ENCODE results near the gene DARS2.

DARS2 gene

DNA sequence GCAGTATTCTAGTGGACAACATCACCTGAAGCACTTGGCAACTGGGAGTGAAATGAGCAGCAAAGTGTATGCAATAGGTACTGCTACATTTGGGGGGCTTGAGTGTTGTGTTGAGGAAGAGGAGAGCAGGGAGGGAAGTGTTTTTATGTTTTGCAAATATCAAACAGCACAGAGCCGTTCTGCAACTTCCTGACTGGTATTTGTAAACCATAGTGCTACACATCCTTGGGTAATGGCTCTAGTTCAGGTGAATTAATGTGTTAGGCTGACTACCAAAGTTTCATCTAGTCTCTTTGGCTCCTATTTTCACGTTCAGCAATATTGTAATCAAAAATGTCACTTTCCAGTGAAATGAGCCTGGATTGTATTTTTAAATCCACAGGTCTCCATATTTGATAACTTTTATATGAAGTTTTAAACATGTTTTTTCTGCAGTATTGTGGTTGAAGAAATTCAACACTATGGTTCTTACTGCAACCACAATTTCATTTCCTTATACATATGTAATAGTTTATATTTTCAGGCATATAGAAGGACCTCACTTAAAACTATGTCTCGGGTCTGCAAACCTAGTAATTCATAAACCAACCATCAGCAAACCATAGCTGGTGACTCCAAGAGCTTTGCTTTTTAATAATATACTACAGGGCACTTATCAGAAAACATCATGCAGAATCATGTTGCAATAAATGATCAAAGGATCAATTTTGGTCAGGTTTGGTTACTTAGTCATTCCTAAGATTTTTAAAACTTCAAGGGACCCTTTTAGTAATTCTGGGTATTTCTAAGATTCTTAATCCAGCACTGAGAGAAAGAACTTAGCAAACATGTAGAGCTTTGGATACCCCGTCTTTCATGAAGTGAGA lies 62.5 kb downstream of the DARS2 start:
- DNase-seq = no peak

DNA sequence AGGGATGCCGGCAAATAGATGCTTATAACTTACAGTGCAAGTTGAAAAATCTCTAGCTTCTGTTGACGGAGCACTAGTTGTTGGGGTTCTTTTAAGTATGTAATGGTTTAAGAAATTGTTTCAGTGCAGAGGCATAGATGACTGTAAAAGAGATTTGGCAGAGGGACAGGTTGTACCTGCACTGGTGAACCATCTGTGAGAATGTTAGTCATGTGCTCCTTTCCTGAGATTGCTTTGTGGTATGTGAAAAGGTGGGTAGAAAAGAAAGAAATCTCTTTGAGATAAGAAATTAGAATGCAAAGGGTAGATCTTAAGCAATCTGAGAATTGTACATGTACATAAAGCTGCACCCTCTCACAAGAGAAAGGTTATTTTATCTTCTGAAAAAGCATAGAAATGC lies 63.2 kb downstream of the DARS2 start:
- DNase-seq = no peak

DNA sequence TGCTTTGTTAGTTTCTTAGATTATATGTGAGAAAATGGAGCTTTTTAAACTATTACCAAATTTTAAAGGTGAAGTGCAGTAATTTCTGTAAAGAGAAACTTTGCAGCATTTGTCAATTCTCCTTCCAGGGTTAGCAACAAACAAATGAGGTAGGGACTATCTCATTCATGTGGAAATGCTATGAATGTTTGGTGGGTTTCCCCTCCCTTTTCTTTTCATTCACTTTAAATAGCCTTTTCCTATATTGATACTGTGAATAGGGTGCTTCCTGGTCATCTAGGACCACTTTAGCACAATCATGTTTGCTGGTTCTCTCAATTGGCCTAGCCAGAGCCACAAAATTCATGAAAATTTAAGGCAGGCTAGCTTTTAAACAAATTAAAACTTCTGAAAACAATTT lies 64.3 kb downstream of the DARS2 start:
- DNase-seq = no peak

DNA sequence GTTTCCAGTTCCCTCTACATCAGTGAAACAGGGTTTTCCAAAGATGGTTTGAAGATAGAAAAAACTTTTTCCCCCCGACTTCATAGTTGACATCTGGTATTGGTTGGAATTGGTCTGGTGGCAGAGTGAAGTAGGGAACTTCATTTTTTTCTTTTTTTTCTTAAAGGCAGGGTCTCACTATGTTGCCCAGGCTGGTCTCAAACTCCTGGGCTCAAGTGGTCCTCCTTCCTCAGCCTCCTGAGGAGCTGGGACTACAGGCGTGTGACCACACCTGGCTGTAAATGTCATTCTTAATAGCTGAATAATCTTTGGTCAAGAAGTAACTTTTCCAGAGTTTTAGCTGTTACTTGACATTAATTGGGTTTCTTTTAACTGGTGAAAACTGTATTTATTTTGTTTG lies 65.4 kb downstream of the DARS2 start:
- DNase-seq = no peak

DNA sequence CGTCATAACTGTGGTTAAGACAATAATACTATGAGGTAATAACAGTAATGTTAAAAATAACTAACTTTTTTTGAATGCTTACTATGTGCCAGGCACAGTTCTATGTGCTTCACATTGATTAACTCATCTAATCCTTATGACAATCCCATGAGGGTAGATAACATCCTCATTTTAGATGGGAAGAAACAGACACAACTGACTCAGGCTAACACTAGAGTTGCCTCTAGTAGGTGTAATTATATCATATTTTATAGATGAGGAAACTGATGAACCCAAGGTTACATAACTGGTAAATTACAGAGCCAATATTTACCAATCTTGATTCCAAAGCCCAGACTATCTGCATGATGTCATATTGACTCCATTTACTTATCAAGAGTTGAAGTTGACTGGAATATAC lies 69.1 kb downstream of the DARS2 start:
- DNase-seq = no peak

DNA sequence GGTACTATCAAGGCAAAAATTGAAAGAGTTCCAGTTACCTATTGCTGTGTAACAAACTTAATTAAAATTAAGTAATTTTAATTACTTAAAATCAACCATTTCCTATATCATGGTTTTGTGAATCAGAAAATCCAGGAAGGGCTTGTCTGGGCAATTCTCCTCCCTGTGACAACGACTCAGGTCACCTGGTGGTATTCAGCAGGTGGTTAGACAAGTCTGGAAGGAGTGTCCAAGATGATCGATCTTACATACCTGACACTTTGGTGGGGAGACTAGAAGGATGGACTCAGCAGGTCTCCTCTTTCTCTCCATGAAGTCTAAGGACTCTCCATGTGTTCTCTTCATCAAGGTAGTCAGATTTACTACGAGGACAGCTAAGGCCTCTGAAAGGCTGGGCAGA lies 69.7 kb downstream of the DARS2 start:
- no peak for DNase-seq

DNA sequence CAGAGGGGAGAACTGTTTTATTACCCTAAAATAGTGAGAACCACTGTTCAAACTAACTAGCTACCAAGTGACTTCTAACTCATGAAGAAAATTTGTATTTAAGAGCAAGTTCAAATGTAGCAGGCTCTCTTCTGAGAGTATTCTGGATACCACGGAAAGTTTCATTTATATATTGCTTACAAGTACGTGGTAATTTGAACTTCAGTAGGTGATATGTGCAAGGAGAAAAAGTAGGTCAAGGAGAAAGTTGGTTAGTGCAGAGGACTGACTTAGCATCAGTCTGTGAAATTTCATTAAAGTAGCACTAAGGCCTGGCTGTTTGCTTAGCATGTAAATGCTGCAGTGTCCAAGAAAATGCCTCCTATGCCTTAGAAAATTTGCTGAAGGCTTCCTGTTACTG lies 76.0 kb downstream of the DARS2 start:
- no peak for DNase-seq

DNA sequence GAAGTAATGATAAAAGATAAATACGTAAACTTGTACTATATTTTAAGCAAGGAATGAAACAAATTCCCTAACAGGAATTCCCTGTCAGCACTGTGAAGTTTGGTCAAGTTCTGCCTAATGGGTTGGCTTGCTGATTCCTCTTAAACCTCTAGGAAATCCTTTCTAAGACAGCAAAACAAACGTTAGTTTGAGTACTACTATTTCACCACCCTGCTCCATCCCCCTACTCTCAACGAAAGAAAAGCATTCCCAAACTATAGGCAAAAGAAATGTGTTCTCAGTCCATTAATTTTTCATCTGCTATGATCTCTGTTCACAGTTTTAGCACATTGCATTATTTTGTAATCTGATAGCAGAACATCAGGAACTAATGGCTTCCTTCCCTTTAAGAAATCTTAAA lies 76.5 kb downstream of the DARS2 start:
- DNase-seq = no peak

DNA sequence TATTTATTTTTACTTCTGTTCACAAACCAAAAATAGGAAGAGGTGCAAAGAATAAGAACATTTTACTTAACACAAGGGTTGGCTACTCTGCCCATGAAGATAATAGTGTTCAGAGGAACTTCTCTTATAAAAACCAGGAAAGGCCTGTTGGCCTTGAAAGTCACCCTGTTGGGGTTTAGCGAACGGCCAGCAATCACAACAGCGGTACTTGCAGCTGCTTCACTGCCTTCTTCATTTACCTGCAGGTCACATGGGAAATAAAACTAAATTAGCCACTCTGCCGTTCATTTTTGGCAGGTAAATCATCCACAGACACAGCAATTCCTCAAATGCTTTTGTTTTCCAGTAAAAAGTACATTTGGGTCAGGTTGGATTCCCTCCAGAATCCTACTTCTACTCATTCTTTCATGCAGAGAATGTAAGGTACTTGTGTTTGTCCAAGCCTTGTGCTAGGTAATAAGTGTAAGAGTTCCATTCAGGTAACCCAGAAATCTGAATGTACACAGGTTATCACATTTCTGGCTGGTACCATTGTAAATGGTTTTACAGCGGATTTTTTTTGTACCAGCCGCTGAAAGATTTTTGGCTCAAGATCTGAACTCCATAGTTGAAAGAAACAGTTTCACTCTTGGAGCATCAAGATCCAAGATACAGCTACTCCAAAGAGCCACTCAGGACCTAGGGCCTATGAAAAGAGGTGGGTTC lies 79.5 kb downstream of the DARS2 start:
- DNase-seq = no peak
